GM12801 (cell line): Measurements from ENCODE around the gene HADHB.

ENCODE experiments used
- TF ChIP-seq, protein P1 (sequence below): IDR thresholded peaks from one replicate; pipeline ENCODE4 v1.5.1; 2011; ENCODE audit warnings: control low read depth; ENCODE audit not compliant: insufficient read length; ENCODE audit errors: extremely low read depth

The HADHB gene

GRCh38 chr2:26244309-26245230, at the start of gene HADHB, which contains the start of gene HADHA:
Gene HADHB (plus strand): TSS chr2:26244939. CDS start chr2:26254255, 9,316 bp downstream.
Gene HADHA (minus strand): TSS chr2:26244632. CDS start chr2:26244596, 36 bp downstream.
- TF ChIP-seq, protein P1, sequence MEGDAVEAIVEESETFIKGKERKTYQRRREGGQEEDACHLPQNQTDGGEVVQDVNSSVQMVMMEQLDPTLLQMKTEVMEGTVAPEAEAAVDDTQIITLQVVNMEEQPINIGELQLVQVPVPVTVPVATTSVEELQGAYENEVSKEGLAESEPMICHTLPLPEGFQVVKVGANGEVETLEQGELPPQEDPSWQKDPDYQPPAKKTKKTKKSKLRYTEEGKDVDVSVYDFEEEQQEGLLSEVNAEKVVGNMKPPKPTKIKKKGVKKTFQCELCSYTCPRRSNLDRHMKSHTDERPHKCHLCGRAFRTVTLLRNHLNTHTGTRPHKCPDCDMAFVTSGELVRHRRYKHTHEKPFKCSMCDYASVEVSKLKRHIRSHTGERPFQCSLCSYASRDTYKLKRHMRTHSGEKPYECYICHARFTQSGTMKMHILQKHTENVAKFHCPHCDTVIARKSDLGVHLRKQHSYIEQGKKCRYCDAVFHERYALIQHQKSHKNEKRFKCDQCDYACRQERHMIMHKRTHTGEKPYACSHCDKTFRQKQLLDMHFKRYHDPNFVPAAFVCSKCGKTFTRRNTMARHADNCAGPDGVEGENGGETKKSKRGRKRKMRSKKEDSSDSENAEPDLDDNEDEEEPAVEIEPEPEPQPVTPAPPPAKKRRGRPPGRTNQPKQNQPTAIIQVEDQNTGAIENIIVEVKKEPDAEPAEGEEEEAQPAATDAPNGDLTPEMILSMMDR, result no peak

DNA sequence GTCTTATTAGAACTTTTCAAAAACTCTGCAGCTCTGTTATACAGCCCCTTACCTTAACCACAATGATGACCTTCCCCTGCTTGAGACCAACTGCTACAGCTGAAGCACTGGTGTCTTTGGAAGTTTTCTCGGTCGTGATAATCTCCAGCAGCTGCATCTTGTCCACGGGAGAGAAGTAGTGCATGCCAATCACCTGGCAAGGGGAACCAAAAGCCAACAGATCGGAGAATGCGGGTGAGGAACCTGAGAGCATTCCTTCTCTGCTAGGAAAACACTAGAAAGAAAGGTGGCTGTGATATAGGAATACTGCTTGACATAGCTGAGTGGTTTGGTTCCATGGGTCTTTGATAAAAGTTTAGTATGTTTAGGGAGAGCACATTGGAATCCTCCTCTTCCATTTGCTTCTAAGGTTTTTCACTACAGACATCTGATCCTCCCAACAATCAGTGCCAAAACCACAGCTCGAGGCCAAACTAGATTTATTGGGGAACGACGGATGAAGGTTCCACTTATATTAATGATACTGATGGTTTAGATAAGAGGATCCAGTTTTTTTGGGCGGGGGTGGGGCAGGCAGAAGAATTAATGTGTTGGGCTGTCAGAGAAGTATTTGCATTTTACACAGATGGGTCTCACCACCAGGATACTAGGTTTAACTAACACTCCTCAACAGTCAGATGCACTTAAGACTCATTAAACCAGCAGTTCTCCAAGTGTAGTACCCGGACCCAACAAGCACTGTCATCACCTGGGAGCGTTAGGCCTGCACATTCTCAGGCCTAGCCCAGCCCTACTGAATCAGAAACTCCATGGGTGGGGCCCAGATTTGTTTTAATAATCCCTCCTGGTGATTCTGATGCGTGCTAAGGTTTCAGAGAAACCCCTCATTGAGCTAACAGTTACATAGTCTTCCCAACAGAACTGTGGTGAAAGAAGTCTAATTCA, 49.4 kb upstream of the HADHB start:
- TF ChIP-seq, protein P1, result no peak

GRCh38 chr2:26196683-26197418, 47.9 kb upstream of the HADHB start:
- TF ChIP-seq, protein P1, result no peak

GRCh38 chr2:26197516-26197915, 47.2 kb upstream of the HADHB start:
- TF ChIP-seq, protein P1, result no peak

GRCh38 chr2:26202981-26203490, 41.7 kb upstream of the HADHB start:
- TF ChIP-seq, protein P1, result no peak

- TF ChIP-seq, protein P1, result no peak
Observed at GRCh38 chr2:26203906-26204305, 40.8 kb upstream of the HADHB start.
